ENCODE results near the gene RASAL3.

DNA sequence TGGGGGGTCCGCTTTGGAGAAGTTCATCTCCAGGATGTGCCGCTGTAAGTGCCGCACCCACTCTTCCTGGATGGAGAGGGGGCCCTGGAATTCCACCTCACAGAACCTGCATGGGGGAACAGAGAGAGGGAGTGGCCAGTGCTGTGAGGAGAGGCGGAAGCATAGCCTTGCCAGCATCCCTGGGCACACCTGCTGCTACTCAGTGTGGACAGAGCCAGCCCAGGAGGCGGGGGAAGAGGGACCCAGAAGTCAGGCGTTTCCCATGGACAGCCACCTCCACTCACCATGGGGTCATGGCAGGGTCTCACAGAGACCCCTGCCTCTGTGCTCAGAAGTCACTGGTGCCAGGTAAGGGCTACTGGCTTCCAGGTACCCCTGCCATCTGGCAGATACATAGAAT lies 41.2 kb downstream of the RASAL3 start:
- TF ChIP-seq, protein P1, sequence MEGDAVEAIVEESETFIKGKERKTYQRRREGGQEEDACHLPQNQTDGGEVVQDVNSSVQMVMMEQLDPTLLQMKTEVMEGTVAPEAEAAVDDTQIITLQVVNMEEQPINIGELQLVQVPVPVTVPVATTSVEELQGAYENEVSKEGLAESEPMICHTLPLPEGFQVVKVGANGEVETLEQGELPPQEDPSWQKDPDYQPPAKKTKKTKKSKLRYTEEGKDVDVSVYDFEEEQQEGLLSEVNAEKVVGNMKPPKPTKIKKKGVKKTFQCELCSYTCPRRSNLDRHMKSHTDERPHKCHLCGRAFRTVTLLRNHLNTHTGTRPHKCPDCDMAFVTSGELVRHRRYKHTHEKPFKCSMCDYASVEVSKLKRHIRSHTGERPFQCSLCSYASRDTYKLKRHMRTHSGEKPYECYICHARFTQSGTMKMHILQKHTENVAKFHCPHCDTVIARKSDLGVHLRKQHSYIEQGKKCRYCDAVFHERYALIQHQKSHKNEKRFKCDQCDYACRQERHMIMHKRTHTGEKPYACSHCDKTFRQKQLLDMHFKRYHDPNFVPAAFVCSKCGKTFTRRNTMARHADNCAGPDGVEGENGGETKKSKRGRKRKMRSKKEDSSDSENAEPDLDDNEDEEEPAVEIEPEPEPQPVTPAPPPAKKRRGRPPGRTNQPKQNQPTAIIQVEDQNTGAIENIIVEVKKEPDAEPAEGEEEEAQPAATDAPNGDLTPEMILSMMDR (IDR thresholded peaks at IDR 0.05; ENCODE audit: low read length) = no peak
- no peak for TF ChIP-seq EZH2 (optimal IDR thresholded peaks at IDR 0.05; ENCODE audit: low read depth, low read length)

Data from MM.1S (cell line).